B cell (primary cell): ENCODE measurements around the gene ZNRF2.

Experiments used
- EZH2 ChIP-seq: IDR thresholded peaks from 2 replicates; pipeline ENCODE4 v1.6.1; 2012; ENCODE audit warnings: borderline replicate concordance, low read depth, mild to moderate bottlenecking, moderate library complexity, low read length; ENCODE audit not compliant: insufficient read depth, poor library complexity, severe bottlenecking
- TF ChIP-seq, protein P1 (sequence below): fragments of 200-600 bp; IDR thresholded peaks from one replicate; pipeline ENCODE4 v1.8.0; 2022; ENCODE audit warnings: antibody characterized with exemption, mild to moderate bottlenecking

DNA sequence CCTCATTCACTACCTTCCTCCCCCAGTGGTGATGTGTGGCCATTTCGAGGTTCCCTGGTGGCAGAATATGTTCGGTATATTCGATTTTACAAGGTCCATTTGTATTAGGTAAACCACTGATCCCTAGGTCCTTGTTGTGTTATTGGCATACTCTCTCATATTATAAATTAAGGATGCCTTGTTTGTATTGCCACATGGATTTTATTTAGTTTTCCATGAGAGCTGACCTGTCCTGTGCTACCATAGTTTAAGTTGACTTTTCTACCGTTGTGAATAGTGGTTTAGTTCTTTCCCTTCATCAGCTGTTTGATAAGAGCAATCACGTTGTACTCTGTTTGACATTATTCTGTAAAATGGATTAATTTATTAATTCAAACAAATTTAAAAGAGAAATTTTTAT lies 29.4 kb downstream of the ZNRF2 start:
- TF ChIP-seq, protein P1, sequence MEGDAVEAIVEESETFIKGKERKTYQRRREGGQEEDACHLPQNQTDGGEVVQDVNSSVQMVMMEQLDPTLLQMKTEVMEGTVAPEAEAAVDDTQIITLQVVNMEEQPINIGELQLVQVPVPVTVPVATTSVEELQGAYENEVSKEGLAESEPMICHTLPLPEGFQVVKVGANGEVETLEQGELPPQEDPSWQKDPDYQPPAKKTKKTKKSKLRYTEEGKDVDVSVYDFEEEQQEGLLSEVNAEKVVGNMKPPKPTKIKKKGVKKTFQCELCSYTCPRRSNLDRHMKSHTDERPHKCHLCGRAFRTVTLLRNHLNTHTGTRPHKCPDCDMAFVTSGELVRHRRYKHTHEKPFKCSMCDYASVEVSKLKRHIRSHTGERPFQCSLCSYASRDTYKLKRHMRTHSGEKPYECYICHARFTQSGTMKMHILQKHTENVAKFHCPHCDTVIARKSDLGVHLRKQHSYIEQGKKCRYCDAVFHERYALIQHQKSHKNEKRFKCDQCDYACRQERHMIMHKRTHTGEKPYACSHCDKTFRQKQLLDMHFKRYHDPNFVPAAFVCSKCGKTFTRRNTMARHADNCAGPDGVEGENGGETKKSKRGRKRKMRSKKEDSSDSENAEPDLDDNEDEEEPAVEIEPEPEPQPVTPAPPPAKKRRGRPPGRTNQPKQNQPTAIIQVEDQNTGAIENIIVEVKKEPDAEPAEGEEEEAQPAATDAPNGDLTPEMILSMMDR = no peak
- no peak for TF ChIP-seq EZH2
